Measurements from ENCODE around the gene SLC25A44.

The SLC25A44 gene

GRCh38 chr1:156193208-156193487, 756 bp upstream of the SLC25A44 start:
- TF ChIP-seq, protein P1, sequence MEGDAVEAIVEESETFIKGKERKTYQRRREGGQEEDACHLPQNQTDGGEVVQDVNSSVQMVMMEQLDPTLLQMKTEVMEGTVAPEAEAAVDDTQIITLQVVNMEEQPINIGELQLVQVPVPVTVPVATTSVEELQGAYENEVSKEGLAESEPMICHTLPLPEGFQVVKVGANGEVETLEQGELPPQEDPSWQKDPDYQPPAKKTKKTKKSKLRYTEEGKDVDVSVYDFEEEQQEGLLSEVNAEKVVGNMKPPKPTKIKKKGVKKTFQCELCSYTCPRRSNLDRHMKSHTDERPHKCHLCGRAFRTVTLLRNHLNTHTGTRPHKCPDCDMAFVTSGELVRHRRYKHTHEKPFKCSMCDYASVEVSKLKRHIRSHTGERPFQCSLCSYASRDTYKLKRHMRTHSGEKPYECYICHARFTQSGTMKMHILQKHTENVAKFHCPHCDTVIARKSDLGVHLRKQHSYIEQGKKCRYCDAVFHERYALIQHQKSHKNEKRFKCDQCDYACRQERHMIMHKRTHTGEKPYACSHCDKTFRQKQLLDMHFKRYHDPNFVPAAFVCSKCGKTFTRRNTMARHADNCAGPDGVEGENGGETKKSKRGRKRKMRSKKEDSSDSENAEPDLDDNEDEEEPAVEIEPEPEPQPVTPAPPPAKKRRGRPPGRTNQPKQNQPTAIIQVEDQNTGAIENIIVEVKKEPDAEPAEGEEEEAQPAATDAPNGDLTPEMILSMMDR (IDR thresholded peaks at IDR 0.05; ENCODE audit: poor library complexity, severe bottlenecking), result no peak
- ATAC-seq (ENCODE audit: low read depth) (no peak), DNase-seq (ENCODE audit: low spot score) (no peak)
- H3K27ac ChIP-seq (ENCODE audit: poor library complexity, severe bottlenecking), result peak overlapping the region; percentile 48
- H3K4me3 ChIP-seq (ENCODE audit: severe bottlenecking), result peak overlapping the region; percentile 73
- no peaks in the 10 kb centered on the region for H3K27me3 ChIP-seq (ENCODE audit: insufficient read depth, poor library complexity, severe bottlenecking)
- H3K36me3 ChIP-seq (ENCODE audit: low read depth), result peaks cover 7% of the 10 kb centered on the region; the same call in 1 of the 2 replicates
- peaks cover 4% of the 10 kb centered on the region for H3K4me1 ChIP-seq (ENCODE audit: insufficient read depth, poor library complexity, severe bottlenecking)
- H3K9me3 ChIP-seq (ENCODE audit: severe bottlenecking), result no peaks in the 10 kb centered on the region

DNA sequence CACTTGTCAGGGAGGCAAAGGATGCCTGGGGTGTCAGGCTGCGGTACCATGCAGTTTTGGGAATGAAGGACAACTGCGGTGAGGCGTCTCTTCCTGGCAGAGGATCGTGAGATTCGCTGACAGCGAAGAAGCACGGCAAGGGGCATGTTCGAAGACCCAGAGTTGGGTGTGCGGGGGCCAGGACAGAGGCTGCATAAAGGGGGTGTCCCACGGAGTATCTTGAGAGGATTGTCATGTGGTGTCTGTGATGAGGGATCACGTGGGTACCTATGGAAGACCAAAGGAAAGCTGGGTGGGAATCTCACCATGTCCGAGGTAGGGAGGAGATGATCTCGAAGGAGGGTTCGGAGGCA, 372 bp downstream of the SLC25A44 start:
- Histone ChIP-seq H3K36me3 (ENCODE audit: low read depth) (peaks cover 7% of the 10 kb centered on the region; the same call in 1 of the 2 replicates), H3K27ac (ENCODE audit: poor library complexity, severe bottlenecking) (peak overlapping the region; percentile 48), H3K4me1 (ENCODE audit: insufficient read depth, poor library complexity, severe bottlenecking) (peaks cover 4% of the 10 kb centered on the region), H3K9me3 (ENCODE audit: severe bottlenecking) (no peaks in the 10 kb centered on the region), H3K27me3 (ENCODE audit: insufficient read depth, poor library complexity, severe bottlenecking) (no peaks in the 10 kb centered on the region), H3K4me3 (ENCODE audit: severe bottlenecking) (peak overlapping the region; percentile 73)
- TF ChIP-seq, protein P1 (IDR thresholded peaks at IDR 0.05; ENCODE audit: poor library complexity, severe bottlenecking), result no peak
- DNase-seq (ENCODE audit: low spot score) (no peak), ATAC-seq (ENCODE audit: low read depth) (no peak)

- Histone ChIP-seq H3K4me1 (ENCODE audit: insufficient read depth, poor library complexity, severe bottlenecking) (peaks cover 4% of the 10 kb centered on the region), H3K27me3 (ENCODE audit: insufficient read depth, poor library complexity, severe bottlenecking) (no peaks in the 10 kb centered on the region), H3K9me3 (ENCODE audit: severe bottlenecking) (no peaks in the 10 kb centered on the region), H3K27ac (ENCODE audit: poor library complexity, severe bottlenecking) (no peak overlapping the region), H3K4me3 (ENCODE audit: severe bottlenecking) (no peak overlapping the region), H3K36me3 (ENCODE audit: low read depth) (peaks cover 13% of the 10 kb centered on the region)
- DNase-seq (ENCODE audit: low spot score) (no peak), ATAC-seq (ENCODE audit: low read depth) (no peak)
- TF ChIP-seq, protein P1 (IDR thresholded peaks at IDR 0.05; ENCODE audit: poor library complexity, severe bottlenecking), result no peak
Observed at GRCh38 chr1:156195853-156196252, 1.9 kb downstream of the SLC25A44 start.

- Histone ChIP-seq H3K36me3 (ENCODE audit: low read depth) (peaks cover 13% of the 10 kb centered on the region), H3K4me3 (ENCODE audit: severe bottlenecking) (no peak overlapping the region), H3K4me1 (ENCODE audit: insufficient read depth, poor library complexity, severe bottlenecking) (peaks cover 4% of the 10 kb centered on the region), H3K27me3 (ENCODE audit: insufficient read depth, poor library complexity, severe bottlenecking) (no peaks in the 10 kb centered on the region), H3K9me3 (ENCODE audit: severe bottlenecking) (no peaks in the 10 kb centered on the region), H3K27ac (ENCODE audit: poor library complexity, severe bottlenecking) (no peak overlapping the region)
- TF ChIP-seq, protein P1 (IDR thresholded peaks at IDR 0.05; ENCODE audit: poor library complexity, severe bottlenecking), result no peak
- ATAC-seq (ENCODE audit: low read depth) (no peak), DNase-seq (ENCODE audit: low spot score) (no peak)
Observed at GRCh38 chr1:156196445-156196844, 2.5 kb downstream of the SLC25A44 start.

- ATAC-seq (ENCODE audit: low read depth) (no peak), DNase-seq (ENCODE audit: low spot score) (no peak)
- no peaks in the 10 kb centered on the region for H3K9me3 ChIP-seq (ENCODE audit: severe bottlenecking)
- H3K4me3 ChIP-seq (ENCODE audit: severe bottlenecking), result no peak overlapping the region
- peaks cover 13% of the 10 kb centered on the region for H3K36me3 ChIP-seq (ENCODE audit: low read depth)
- H3K4me1 ChIP-seq (ENCODE audit: insufficient read depth, poor library complexity, severe bottlenecking), result peaks cover 4% of the 10 kb centered on the region
- no peaks in the 10 kb centered on the region for H3K27me3 ChIP-seq (ENCODE audit: insufficient read depth, poor library complexity, severe bottlenecking)
- H3K27ac ChIP-seq (ENCODE audit: poor library complexity, severe bottlenecking), result no peak overlapping the region
- TF ChIP-seq, protein P1 (IDR thresholded peaks at IDR 0.05; ENCODE audit: poor library complexity, severe bottlenecking), result no peak
Observed at GRCh38 chr1:156198831-156199349, 5.0 kb downstream of the SLC25A44 start.
